Measurements from ENCODE around the gene HSPA1A. TPM values are rescaled to one million over a fixed set of nuclear protein-coding genes. Genes with fewer than 3 reads are reported as not detected.
A peak's percentile ranks its signal among the peaks of the same experiment; 100 is the strongest.
"Not testable (repeated sequence)": the region's sequence is repeated elsewhere in the genome, so short reads cannot be mapped to it uniquely, and the experiment has no call there.

The HSPA1A gene
- total RNA-seq, 1 donor from 2014 or later, result 46.3 TPM

DNA sequence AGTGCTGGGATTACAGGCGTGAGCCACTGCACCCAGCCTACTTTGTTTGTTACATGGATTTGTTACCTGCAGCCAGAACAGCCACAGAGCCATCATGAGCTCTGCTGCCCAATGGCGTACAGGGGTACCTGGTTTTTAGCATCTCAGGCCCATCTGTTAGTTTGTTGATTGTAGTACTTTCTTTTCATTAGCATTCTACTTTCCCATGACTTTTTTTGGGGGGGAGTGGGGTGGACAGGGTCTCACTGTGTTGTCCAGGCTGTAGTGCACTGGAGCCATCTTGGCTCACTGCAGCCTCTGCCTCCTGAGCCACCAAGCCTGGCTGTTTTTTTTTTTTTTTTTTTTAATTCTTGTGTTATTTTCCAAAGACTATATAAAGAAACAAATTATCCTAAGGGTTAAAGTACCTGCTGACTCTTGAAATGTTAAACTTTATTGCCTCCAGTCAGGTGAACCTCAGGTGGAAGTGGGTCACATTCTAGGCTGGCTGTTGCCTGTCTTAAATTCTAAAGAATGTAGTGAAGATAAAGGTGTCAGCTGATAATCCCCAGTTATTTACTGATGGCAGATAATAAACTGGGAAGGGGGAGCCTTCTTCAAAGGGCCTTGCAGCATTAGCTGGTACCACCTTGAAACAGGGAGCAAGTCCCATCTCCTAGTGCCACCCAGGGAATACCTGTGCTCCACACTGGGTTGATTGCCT is 32.1 kb downstream of the HSPA1A start:
- Mint-ChIP-seq H3K36me3 (ENCODE audit: low read depth) (no peaks in the 10 kb centered on the region), H3K27me3 (ENCODE audit: low read depth) (no peaks in the 10 kb centered on the region), H3K27ac (ENCODE audit: unreplicated experiment) (no peak overlapping the region), H3K4me3 (ENCODE audit: unreplicated experiment) (no peak overlapping the region), H3K9me3 (ENCODE audit: low read depth) (no peaks in the 10 kb centered on the region), H3K4me1 (ENCODE audit: low read depth) (peaks cover 4% of the 10 kb centered on the region)
- DNase-seq (ENCODE audit: low spot score), result no peak
- TF ChIP-seq, protein P1, sequence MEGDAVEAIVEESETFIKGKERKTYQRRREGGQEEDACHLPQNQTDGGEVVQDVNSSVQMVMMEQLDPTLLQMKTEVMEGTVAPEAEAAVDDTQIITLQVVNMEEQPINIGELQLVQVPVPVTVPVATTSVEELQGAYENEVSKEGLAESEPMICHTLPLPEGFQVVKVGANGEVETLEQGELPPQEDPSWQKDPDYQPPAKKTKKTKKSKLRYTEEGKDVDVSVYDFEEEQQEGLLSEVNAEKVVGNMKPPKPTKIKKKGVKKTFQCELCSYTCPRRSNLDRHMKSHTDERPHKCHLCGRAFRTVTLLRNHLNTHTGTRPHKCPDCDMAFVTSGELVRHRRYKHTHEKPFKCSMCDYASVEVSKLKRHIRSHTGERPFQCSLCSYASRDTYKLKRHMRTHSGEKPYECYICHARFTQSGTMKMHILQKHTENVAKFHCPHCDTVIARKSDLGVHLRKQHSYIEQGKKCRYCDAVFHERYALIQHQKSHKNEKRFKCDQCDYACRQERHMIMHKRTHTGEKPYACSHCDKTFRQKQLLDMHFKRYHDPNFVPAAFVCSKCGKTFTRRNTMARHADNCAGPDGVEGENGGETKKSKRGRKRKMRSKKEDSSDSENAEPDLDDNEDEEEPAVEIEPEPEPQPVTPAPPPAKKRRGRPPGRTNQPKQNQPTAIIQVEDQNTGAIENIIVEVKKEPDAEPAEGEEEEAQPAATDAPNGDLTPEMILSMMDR (IDR thresholded peaks at IDR 0.05), result no peak

DNA sequence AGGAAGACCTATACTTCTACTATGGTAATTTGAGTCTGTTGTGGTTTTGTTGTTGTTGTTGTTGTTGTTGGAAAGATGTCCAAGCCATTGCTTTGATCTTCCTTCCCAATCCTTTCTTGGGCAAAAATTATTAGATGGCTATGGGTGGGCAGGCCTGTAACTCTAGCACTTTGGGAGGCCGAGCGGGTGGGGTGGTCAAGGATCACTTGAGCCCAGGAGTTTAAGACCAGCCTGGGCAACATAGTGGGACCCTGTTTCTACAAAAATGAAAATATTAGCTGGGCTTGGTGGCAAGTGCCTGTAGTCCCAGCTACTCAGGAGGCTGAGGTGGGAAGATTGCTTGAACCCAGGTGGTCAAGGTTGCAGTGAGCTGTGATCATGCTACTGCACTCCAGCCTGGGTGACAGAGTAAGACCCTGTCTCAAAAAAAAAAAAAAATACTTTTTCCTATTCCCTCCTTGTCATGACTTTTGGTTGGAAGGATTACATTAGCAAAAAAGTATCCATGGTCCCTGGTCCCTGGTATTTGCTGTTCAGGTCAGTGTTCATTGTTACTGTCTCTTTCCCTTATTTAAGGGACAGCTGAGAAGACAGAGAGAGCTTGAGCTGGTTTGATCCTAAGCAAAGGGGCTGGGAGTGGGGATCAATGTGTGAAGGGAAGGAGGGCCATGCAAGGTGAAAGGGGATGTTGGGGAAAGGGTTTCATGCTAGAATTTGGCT is 35.6 kb downstream of the HSPA1A start:
- no peak overlapping the region for H3K4me3 Mint-ChIP-seq (ENCODE audit: unreplicated experiment)
- peaks cover 3% of the 10 kb centered on the region for H3K36me3 Mint-ChIP-seq (ENCODE audit: low read depth)
- H3K9me3 Mint-ChIP-seq (ENCODE audit: low read depth), result no peaks in the 10 kb centered on the region
- TF ChIP-seq, protein P1 (IDR thresholded peaks at IDR 0.05), result no peak
- peaks cover 4% of the 10 kb centered on the region for H3K4me1 Mint-ChIP-seq (ENCODE audit: low read depth)
- H3K27me3 Mint-ChIP-seq (ENCODE audit: low read depth), result no peaks in the 10 kb centered on the region
- DNase-seq (ENCODE audit: low spot score), result no peak
- peak overlapping the region; percentile 90 for H3K27ac Mint-ChIP-seq (ENCODE audit: unreplicated experiment)

DNA sequence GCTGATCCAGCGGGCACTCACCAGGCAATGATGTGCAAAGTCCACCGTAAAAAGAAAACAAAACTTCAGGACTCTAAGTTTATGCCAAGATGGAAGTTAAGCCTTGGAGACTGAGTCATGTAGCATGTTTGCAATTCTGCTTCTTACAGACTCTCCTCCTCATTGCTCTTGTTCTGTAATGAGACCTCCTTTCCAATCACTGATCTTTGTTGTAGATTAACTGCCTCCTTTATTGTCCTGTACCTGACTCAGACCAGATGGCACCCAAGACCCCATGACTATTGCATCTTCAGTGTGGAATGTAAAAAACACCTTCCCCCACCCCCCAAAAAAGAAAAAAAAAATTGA is 36.1 kb downstream of the HSPA1A start:
- H3K9me3 Mint-ChIP-seq (ENCODE audit: low read depth), result no peaks in the 10 kb centered on the region
- TF ChIP-seq, protein P1 (IDR thresholded peaks at IDR 0.05), result no peak
- H3K27me3 Mint-ChIP-seq (ENCODE audit: low read depth), result no peaks in the 10 kb centered on the region
- DNase-seq (ENCODE audit: low spot score), result no peak
- H3K4me1 Mint-ChIP-seq (ENCODE audit: low read depth), result peaks cover 4% of the 10 kb centered on the region
- peaks cover 3% of the 10 kb centered on the region for H3K36me3 Mint-ChIP-seq (ENCODE audit: low read depth)
- H3K4me3 Mint-ChIP-seq (ENCODE audit: unreplicated experiment), result peak overlapping the region; percentile 9
- H3K27ac Mint-ChIP-seq (ENCODE audit: unreplicated experiment), result peak overlapping the region; percentile 90

DNA sequence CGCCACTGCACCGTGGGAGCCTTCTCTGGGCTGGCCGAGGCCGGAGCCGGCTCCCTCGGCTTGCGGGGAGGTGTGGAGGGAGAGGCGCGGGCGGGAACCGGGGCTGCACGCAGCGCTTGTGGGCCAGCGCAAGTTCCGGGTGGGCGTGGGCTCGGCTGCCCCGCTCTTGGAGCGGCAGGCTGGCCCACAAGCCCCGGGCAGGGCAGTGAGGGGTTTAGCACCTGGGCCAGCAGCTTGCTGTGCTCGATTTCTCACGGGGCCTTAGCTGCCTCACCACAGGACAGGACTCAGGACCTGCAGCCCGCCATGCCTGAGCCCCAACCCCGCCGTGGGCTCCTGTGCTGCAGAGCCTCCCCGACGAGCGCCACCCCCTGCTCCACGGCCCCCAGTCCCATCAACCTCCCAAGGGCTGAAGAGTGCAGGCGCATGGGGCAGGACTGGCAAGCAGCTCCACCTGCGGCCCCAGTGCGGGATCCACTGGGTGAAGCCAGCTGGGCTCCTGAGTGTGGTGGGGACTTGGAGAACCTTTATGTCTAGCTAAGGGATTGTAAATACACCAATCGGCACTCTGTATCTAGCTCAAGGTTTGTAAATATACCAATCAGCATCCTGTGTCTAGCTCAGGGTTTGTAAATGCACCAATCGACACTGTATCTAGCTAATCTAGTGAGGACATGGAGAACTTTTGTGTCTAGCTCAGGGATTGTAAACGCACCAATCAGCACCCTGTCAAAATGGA is 36.8 kb downstream of the HSPA1A start:
- not testable (repeated sequence) for H3K27me3 Mint-ChIP-seq (ENCODE audit: low read depth); H3K9me3 Mint-ChIP-seq (ENCODE audit: low read depth); H3K4me3 Mint-ChIP-seq (ENCODE audit: unreplicated experiment); H3K4me1 Mint-ChIP-seq (ENCODE audit: low read depth); DNase-seq (ENCODE audit: low spot score); H3K27ac Mint-ChIP-seq (ENCODE audit: unreplicated experiment); H3K36me3 Mint-ChIP-seq (ENCODE audit: low read depth)

DNA sequence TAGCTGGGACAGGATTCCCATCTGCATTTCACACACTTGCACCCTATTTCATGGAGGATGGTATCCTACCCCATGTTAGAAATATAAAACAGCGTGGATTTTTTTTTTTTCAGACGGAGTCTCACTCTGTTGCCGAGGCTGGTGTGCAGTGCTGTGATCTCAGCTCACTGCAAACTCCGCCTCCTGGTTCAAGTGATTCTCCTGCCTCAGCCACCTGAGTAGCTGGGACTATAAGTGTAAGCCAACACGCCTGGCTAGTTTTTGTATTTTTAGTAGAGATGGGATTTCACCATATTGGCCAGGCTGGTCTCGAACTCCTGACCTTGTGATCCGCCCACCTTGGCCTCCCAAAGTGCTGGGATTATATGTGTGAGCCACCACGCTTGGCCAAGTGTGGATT is 42.4 kb downstream of the HSPA1A start:
- not testable (repeated sequence) for H3K9me3 Mint-ChIP-seq (ENCODE audit: low read depth); H3K4me3 Mint-ChIP-seq (ENCODE audit: unreplicated experiment); DNase-seq (ENCODE audit: low spot score); H3K27ac Mint-ChIP-seq (ENCODE audit: unreplicated experiment); H3K27me3 Mint-ChIP-seq (ENCODE audit: low read depth)
- H3K36me3 Mint-ChIP-seq (ENCODE audit: low read depth), result peaks cover 14% of the 10 kb centered on the region
- H3K4me1 Mint-ChIP-seq (ENCODE audit: low read depth), result peaks cover 14% of the 10 kb centered on the region

GRCh38 chr6:31858707-31859106 is 43.4 kb downstream of the HSPA1A start:
- peaks cover 14% of the 10 kb centered on the region for H3K36me3 Mint-ChIP-seq (ENCODE audit: low read depth)
- no peaks in the 10 kb centered on the region for H3K9me3 Mint-ChIP-seq (ENCODE audit: low read depth)
- TF ChIP-seq, protein P1 (IDR thresholded peaks at IDR 0.05), result no peak
- no peak overlapping the region for H3K4me3 Mint-ChIP-seq (ENCODE audit: unreplicated experiment)
- DNase-seq (ENCODE audit: low spot score), result no peak
- H3K27ac Mint-ChIP-seq (ENCODE audit: unreplicated experiment), result no peak overlapping the region
- peaks cover 19% of the 10 kb centered on the region for H3K4me1 Mint-ChIP-seq (ENCODE audit: low read depth)
- no peaks in the 10 kb centered on the region for H3K27me3 Mint-ChIP-seq (ENCODE audit: low read depth)
